ENCODE results near the gene CKM. TPM values are rescaled to one million over a fixed set of nuclear protein-coding genes. Genes with fewer than 3 reads are reported as not detected.

Gene CKM
- total RNA-seq, 1 experiment from 2014 or later: not detected

DNA sequence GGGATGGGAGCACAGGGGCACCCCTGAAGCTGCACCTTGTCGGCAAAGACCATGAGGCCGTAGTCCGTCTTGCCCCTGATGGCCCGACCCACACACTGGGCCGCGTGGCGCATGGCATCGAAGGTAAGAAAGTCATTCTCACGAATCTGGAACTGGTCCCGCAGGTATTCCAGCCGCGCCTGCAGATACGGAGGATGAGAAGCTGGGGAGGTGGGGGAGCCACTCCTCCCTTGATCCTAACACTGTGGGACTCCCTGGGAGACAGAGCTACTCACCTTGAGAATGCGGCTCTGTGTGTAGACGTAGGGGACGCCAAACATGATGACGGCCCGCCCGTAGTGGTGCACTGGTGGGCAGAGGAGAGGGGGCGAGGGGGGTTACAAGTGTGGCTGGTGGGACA lies 29.8 kb upstream of the CKM start:
- Mint-ChIP-seq H3K27me3 (ENCODE audit: insufficient read depth, unreplicated experiment) (no peaks in the 10 kb centered on the region), H3K27ac (ENCODE audit: unreplicated experiment) (no peak overlapping the region), H3K9me3 (ENCODE audit: unreplicated experiment) (no peaks in the 10 kb centered on the region), H3K36me3 (ENCODE audit: insufficient read depth, unreplicated experiment) (peaks cover 73% of the 10 kb centered on the region), H3K4me3 (ENCODE audit: unreplicated experiment) (no peak overlapping the region), H3K4me1 (ENCODE audit: low read depth, unreplicated experiment) (peaks cover 6% of the 10 kb centered on the region)
- Histone ChIP-seq H3K4me1 (no peaks in the 10 kb centered on the region), H3K9me3 (no peaks in the 10 kb centered on the region), H3K36me3 (ENCODE audit: control insufficient read depth, insufficient read depth, low read length) (peaks cover 1% of the 10 kb centered on the region), H3K27me3 (replicated peaks; ENCODE audit: control insufficient read depth, insufficient read depth, low read length) (no peaks in the 10 kb centered on the region), H3K4me3 (ENCODE audit: low read depth, low read length) (no peak overlapping the region)
- no TSS peak for BruUV-seq (replicated peaks)
- intact Hi-C loops (cut with micrococcal nuclease; ENCODE audit: unreplicated experiment): no loop called here
- TF ChIP-seq, protein P1, sequence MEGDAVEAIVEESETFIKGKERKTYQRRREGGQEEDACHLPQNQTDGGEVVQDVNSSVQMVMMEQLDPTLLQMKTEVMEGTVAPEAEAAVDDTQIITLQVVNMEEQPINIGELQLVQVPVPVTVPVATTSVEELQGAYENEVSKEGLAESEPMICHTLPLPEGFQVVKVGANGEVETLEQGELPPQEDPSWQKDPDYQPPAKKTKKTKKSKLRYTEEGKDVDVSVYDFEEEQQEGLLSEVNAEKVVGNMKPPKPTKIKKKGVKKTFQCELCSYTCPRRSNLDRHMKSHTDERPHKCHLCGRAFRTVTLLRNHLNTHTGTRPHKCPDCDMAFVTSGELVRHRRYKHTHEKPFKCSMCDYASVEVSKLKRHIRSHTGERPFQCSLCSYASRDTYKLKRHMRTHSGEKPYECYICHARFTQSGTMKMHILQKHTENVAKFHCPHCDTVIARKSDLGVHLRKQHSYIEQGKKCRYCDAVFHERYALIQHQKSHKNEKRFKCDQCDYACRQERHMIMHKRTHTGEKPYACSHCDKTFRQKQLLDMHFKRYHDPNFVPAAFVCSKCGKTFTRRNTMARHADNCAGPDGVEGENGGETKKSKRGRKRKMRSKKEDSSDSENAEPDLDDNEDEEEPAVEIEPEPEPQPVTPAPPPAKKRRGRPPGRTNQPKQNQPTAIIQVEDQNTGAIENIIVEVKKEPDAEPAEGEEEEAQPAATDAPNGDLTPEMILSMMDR (IDR thresholded peaks at IDR 0.05; ENCODE audit: insufficient read depth in 1 of 2, low read depth in 1 of 2, low read length in 1 of 2, severe bottlenecking in 1 of 2, unreplicated experiment in 1 of 2): no peak
- no peak for DNase-seq
- POLR2A ChIA-PET: no interaction called here
- CTCF ChIA-PET: no interaction called here

GRCh38 chr19:45352062-45352461 lies 29.4 kb upstream of the CKM start:
- intact Hi-C loops (cut with micrococcal nuclease; ENCODE audit: unreplicated experiment): no loop called here
- Histone ChIP-seq H3K9me3 (no peaks in the 10 kb centered on the region), H3K4me3 (ENCODE audit: low read depth, low read length) (no peak overlapping the region), H3K36me3 (ENCODE audit: control insufficient read depth, insufficient read depth, low read length) (no peaks in the 10 kb centered on the region; the same call in 1 of the 2 replicates), H3K4me1 (no peaks in the 10 kb centered on the region), H3K27me3 (replicated peaks; ENCODE audit: control insufficient read depth, insufficient read depth, low read length) (no peaks in the 10 kb centered on the region)
- no peak for DNase-seq
- TF ChIP-seq, protein P1 (IDR thresholded peaks at IDR 0.05; ENCODE audit: insufficient read depth in 1 of 2, low read depth in 1 of 2, low read length in 1 of 2, severe bottlenecking in 1 of 2, unreplicated experiment in 1 of 2): no peak
- no TSS peak for BruUV-seq (replicated peaks)
- no peak overlapping the region for H3K27ac Mint-ChIP-seq (ENCODE audit: unreplicated experiment)
- H3K4me1 Mint-ChIP-seq (ENCODE audit: low read depth, unreplicated experiment): peaks cover 6% of the 10 kb centered on the region
- no peaks in the 10 kb centered on the region for H3K27me3 Mint-ChIP-seq (ENCODE audit: insufficient read depth, unreplicated experiment)
- ChIA-PET POLR2A (no interaction called here), CTCF (no interaction called here)
- no peaks in the 10 kb centered on the region for H3K9me3 Mint-ChIP-seq (ENCODE audit: unreplicated experiment)
- no peak overlapping the region for H3K4me3 Mint-ChIP-seq (ENCODE audit: unreplicated experiment)
- H3K36me3 Mint-ChIP-seq (ENCODE audit: insufficient read depth, unreplicated experiment): peaks cover 69% of the 10 kb centered on the region

DNA sequence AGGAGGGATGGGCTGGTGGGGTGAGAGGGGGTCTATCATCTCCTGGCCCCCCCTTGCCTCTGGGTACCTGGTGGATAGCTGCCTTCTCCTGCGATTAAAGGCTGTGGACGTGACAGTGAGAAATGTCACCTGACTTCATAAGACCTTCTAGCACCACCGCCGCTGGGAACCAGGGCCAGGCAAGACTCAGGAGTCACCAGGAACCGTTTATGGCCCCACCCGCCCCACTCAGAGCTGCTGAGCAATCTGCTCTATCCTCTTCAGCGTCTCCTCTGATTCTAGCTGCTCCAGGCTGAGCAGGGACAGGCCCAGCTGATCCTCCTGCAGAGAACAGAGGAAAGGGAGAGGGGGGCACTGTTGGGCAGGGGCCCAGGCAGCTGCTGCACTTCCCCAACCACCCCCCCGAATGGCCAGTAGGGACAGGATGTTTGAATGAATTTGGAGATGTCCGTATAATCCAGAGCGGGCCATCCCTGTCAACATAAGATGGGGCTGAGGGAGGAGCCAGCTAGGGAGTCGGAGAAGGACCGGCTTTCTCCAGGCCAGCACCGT lies 28.8 kb upstream of the CKM start:
- DNase-seq: no peak
- no peaks in the 10 kb centered on the region for H3K9me3 ChIP-seq
- TF ChIP-seq, protein P1 (IDR thresholded peaks at IDR 0.05; ENCODE audit: insufficient read depth in 1 of 2, low read depth in 1 of 2, low read length in 1 of 2, severe bottlenecking in 1 of 2, unreplicated experiment in 1 of 2): no peak
- H3K27me3 ChIP-seq (replicated peaks; ENCODE audit: control insufficient read depth, insufficient read depth, low read length): no peaks in the 10 kb centered on the region
- no TSS peak for BruUV-seq (replicated peaks)
- H3K36me3 Mint-ChIP-seq (ENCODE audit: insufficient read depth, unreplicated experiment): peaks cover 67% of the 10 kb centered on the region
- H3K4me1 ChIP-seq: no peaks in the 10 kb centered on the region
- H3K27me3 Mint-ChIP-seq (ENCODE audit: insufficient read depth, unreplicated experiment): no peaks in the 10 kb centered on the region
- no peak overlapping the region for H3K4me3 Mint-ChIP-seq (ENCODE audit: unreplicated experiment)
- H3K4me1 Mint-ChIP-seq (ENCODE audit: low read depth, unreplicated experiment): peaks cover 6% of the 10 kb centered on the region
- H3K36me3 ChIP-seq (ENCODE audit: control insufficient read depth, insufficient read depth, low read length): no peaks in the 10 kb centered on the region; the same call in 1 of the 2 replicates
- H3K4me3 ChIP-seq (ENCODE audit: low read depth, low read length): no peak overlapping the region
- intact Hi-C loops (cut with micrococcal nuclease; ENCODE audit: unreplicated experiment): no loop called here
- ChIA-PET POLR2A (no interaction called here), CTCF (interaction anchor here (0.5 to 0.6 kb wide), 2 partner anchors 152 to 276 kb away, joined by 4 to 7 read pairs; no protein-coding TSS in a partner anchor)
- no peak overlapping the region for H3K27ac Mint-ChIP-seq (ENCODE audit: unreplicated experiment)
- no peaks in the 10 kb centered on the region for H3K9me3 Mint-ChIP-seq (ENCODE audit: unreplicated experiment)
